Measurements from ENCODE around the gene AGBL5. TPM values are rescaled to one million over a fixed set of nuclear protein-coding genes. Genes with fewer than 3 reads are reported as not detected.

The AGBL5 gene
- total and polyA plus RNA-seq, 2 of the 13 experiments (the other 11 are each of a cell fraction or from before 2014, with no cell fraction given) = 55.9 to 73.3 TPM

- peak; percentile 82; the same call in 1 of the 2 replicates for TF ChIP-seq ZBTB38 (CRISPR knock-in tag; IDR thresholded peaks at IDR 0.05)
- 0 out of 2 replicates have a peak, but pooled peaks have one; percentile 11 for TF ChIP-seq FOXA3 (CRISPR knock-in tag; IDR thresholded peaks at IDR 0.05)
- peak; percentile 56 for TF ChIP-seq TEAD3 (CRISPR knock-in tag; optimal IDR thresholded peaks at IDR 0.05; ENCODE audit: borderline replicate concordance)
- no peak for TF ChIP-seq ZNF672 (CRISPR knock-in tag; IDR thresholded peaks at IDR 0.05)
- no peak for TF ChIP-seq ZNF549 (CRISPR knock-in tag; IDR thresholded peaks at IDR 0.05)
- TF ChIP-seq FOSL1 (CRISPR knock-in tag; IDR thresholded peaks at IDR 0.05; ENCODE audit: borderline replicate concordance) = no peak
- no peak for TF ChIP-seq NFE2L1 (CRISPR knock-in tag; IDR thresholded peaks at IDR 0.05; ENCODE audit: borderline replicate concordance)
- TF ChIP-seq NCOA1 (CRISPR knock-in tag; IDR thresholded peaks at IDR 0.05) = no peak
- TF ChIP-seq ETS1 (CRISPR knock-in tag; IDR thresholded peaks at IDR 0.05) = no peak
- no peak for TF ChIP-seq ZNF17 (CRISPR knock-in tag; IDR thresholded peaks at IDR 0.05)
- no peak; the same call in 1 of the 2 replicates for TF ChIP-seq ZNF788 (CRISPR knock-in tag; IDR thresholded peaks at IDR 0.05; ENCODE audit: borderline replicate concordance)
- TF ChIP-seq SOX6 (IDR thresholded peaks at IDR 0.05) = no peak
- peak; percentile 63 for TF ChIP-seq SOX6 (CRISPR knock-in tag; IDR thresholded peaks at IDR 0.05)
- TF ChIP-seq DZIP1 (CRISPR knock-in tag; IDR thresholded peaks at IDR 0.05) = peak; percentile 25; the same call in 1 of the 2 replicates
- TF ChIP-seq ZNF121 (CRISPR knock-in tag; IDR thresholded peaks at IDR 0.05) = peak; percentile 26; the same call in 1 of the 2 replicates
- peak; percentile 46 for TF ChIP-seq IRF2 (CRISPR knock-in tag; IDR thresholded peaks at IDR 0.05)
- TF ChIP-seq ZBTB8A (CRISPR knock-in tag; IDR thresholded peaks at IDR 0.05; ENCODE audit: borderline replicate concordance, low read depth) = no peak; the same call in 1 of the 2 replicates
- 0 out of 2 replicates have a peak, but pooled peaks have one; percentile 17 for TF ChIP-seq CREBL2 (CRISPR knock-in tag; IDR thresholded peaks at IDR 0.05; ENCODE audit: borderline replicate concordance)
- no peak for TF ChIP-seq NR3C1 (CRISPR knock-in tag; IDR thresholded peaks at IDR 0.05)
- TF ChIP-seq AGO2 (optimal IDR thresholded peaks at IDR 0.05; ENCODE audit: low read depth, low read length) = peak; percentile 94
- TF ChIP-seq GZF1 (CRISPR knock-in tag; IDR thresholded peaks at IDR 0.05) = no peak
- TF ChIP-seq MAFF (IDR thresholded peaks at IDR 0.05; ENCODE audit: low read depth, low read length) = 0 out of 2 replicates have a peak, but pooled peaks have one; percentile 1
- no peak; the same call in 1 of the 2 replicates for TF ChIP-seq FOXJ3 (CRISPR knock-in tag; IDR thresholded peaks at IDR 0.05; ENCODE audit: borderline replicate concordance)
- no peak for TF ChIP-seq RFX3 (CRISPR knock-in tag; IDR thresholded peaks at IDR 0.05)
- peak; percentile 66; the same call in 1 of the 2 replicates for TF ChIP-seq ZNF33A (CRISPR knock-in tag; IDR thresholded peaks at IDR 0.05; ENCODE audit: borderline replicate concordance)
- TF ChIP-seq MAX (IDR thresholded peaks at IDR 0.05) = peak; percentile 74
- peak; percentile 46; the same call in 1 of the 2 replicates for TF ChIP-seq NFKBIZ (CRISPR knock-in tag; IDR thresholded peaks at IDR 0.05)
- peak; percentile 51 for TF ChIP-seq SIX1 (CRISPR knock-in tag; IDR thresholded peaks at IDR 0.05; ENCODE audit: borderline replicate concordance)
- peak; percentile 50; the same call in 1 of the 2 replicates for TF ChIP-seq ZNF879 (CRISPR knock-in tag; IDR thresholded peaks at IDR 0.05)
Measured at GRCh38 chr2:27050281-27050995, 1.0 kb upstream of the AGBL5 start (continued).

Measured in HepG2 (cell line).